Suprapubic skin (tissue), 4 donors: ENCODE data around the gene MARCHF10. TPM values are rescaled to one million over a fixed set of nuclear protein-coding genes. Genes with fewer than 3 reads are reported as not detected.

Experiments
- DNase-seq, 2 donors: peaks; one replicate each; pipeline ENCODE4 v3.0.0-alpha.2; 2019; ENCODE audit warnings: low spot score in 2 of 2
- H3K27ac ChIP-seq: fragments of 200-600 bp; sonication (generic); one replicate; pipeline ENCODE4 v1.5.1; 2019
- H3K27me3 ChIP-seq: fragments of 200-600 bp; sonication (generic); one replicate; pipeline ENCODE4 v1.5.1; 2019
- H3K36me3 ChIP-seq: fragments of 200-600 bp; sonication (generic); one replicate; pipeline ENCODE4 v1.5.1; 2019
- H3K4me1 ChIP-seq: fragments of 200-600 bp; sonication (generic); one replicate; pipeline ENCODE4 v1.5.1; 2019
- H3K4me3 ChIP-seq: fragments of 200-600 bp; sonication (generic); one replicate; pipeline ENCODE4 v1.5.1; 2019; ENCODE audit warnings: mild to moderate bottlenecking
- H3K9me3 ChIP-seq: fragments of 200-600 bp; sonication (generic); one replicate; pipeline ENCODE4 v1.5.1; 2019
- EP300 ChIP-seq: sonication (generic); formaldehyde crosslinking; IDR thresholded peaks from one replicate; pipeline ENCODE4 v1.6.1; 2017; ENCODE audit warnings: antibody characterized with exemption
- POLR2A ChIP-seq, 2 donors: fragments of 450-650 bp; IDR thresholded peaks; one replicate each; pipeline ENCODE4 v1.6.1; 2017; ENCODE audit warnings: antibody characterized with exemption in 2 of 2, mild to moderate bottlenecking in 2 of 2, moderate library complexity in 2 of 2
- POLR2AphosphoS5 ChIP-seq, 3 donors: sonication (generic); formaldehyde crosslinking; IDR thresholded peaks; one replicate each; pipeline ENCODE4 v1.6.1; 2017; ENCODE audit warnings: antibody characterized with exemption in 3 of 3
- WGBS: methylation state at CpG from one replicate; pipeline ENCODE4 v1.1.5; 2018; 5-methylcytosine and 5-hydroxymethylcytosine counted together
- total RNA-seq, 4 donors: library from RNA; depleted of rRNA; stranded (reverse); fragments of >200 nt; gene quantifications; one replicate each; pipeline ENCODE4 v1.1.0, GENCODE V29; 2016
- TF ChIP-seq, protein P1 (sequence below), 2 donors: fragments of 200-600 bp in 1 of 2; fragments of 450-650 bp in 1 of 2; sonication (generic) in 1 of 2; IDR thresholded peaks; one replicate each; pipeline ENCODE4 v1.5.1; 2016 to 2019; ENCODE audit warnings: antibody characterized with exemption in 2 of 2, mild to moderate bottlenecking in 1 of 2, moderate library complexity in 1 of 2

MARCHF10 gene
- total RNA-seq, 4 donors from 2014 or later: not detected

DNA sequence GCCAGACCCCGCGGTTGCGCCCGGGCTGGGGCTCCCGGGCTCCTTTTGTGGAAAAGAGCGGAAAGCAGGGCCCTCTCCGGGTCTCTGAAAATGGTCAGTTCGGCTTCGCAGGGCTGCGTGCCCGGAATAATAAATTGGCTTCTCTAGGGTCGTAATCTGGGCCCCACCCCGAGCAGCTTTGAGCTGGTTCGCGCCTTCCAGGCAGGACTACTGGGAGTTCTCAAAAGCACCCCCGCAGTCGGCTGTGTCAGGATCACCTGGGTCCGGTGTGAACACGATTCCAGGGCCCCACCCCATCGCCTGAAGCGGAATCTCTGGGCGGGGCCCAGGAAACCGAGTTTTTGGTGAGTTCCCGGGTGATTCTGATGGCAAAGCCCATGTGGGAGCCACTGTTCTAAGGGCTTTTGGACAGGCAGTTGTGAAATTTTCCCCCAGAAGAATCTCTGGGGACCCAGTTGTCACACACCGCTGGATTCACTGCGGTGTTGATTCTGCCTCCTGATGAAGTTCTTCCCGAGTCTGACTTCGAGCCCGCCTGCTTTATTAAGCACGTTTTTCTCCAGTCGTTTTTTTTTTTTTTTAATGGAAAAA is 103.6 kb downstream of the MARCHF10 start:
- Histone ChIP-seq H3K4me1 (peaks cover 29% of the 10 kb centered on the region), H3K36me3 (no peaks in the 10 kb centered on the region), H3K27me3 (no peaks in the 10 kb centered on the region), H3K27ac (peak overlapping the region; percentile 90), H3K4me3 (peak overlapping the region; percentile 83), H3K9me3 (no peaks in the 10 kb centered on the region)
- TF ChIP-seq POLR2AphosphoS5 (IDR thresholded peaks at IDR 0.05) (no peak), EP300 (no peak), POLR2A (IDR thresholded peaks at IDR 0.05) (no peak)
- TF ChIP-seq, protein P1, sequence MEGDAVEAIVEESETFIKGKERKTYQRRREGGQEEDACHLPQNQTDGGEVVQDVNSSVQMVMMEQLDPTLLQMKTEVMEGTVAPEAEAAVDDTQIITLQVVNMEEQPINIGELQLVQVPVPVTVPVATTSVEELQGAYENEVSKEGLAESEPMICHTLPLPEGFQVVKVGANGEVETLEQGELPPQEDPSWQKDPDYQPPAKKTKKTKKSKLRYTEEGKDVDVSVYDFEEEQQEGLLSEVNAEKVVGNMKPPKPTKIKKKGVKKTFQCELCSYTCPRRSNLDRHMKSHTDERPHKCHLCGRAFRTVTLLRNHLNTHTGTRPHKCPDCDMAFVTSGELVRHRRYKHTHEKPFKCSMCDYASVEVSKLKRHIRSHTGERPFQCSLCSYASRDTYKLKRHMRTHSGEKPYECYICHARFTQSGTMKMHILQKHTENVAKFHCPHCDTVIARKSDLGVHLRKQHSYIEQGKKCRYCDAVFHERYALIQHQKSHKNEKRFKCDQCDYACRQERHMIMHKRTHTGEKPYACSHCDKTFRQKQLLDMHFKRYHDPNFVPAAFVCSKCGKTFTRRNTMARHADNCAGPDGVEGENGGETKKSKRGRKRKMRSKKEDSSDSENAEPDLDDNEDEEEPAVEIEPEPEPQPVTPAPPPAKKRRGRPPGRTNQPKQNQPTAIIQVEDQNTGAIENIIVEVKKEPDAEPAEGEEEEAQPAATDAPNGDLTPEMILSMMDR (IDR thresholded peaks at IDR 0.05): no peak
- 5% methylated on average over 26 of the region's 31 CpGs for WGBS
- DNase-seq: peak in 1 of 2 donors; percentile 78

DNA sequence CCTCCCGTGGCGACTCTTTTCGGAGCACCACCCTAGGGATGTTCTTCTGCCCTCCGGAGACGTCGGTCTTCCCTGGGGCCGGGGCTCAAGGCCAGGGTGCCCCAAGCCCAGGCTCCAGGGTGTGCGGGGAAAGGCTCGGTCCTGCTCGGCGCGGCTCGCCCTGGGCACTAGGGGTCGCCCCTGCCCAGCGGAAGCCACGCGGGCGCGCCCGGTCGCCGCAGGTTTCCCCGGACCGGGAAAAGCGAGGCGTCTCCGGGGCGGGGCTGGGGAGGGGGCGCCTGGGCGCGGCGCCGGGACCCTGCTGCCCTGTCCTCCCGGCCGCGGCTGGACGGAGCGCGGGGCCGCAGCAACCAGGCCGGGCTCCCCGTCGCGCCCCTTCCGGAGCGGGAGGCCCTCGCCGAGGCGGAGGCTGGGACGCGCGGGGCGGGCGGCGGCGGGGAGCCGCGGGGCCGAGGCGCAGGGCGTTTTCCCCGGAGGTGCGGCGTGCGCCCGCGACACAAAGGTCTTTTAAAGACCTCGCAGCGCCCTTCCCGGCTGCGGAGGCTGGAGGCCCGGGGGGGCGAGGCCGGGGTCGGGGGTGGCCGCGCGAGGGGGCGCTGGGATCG is 104.2 kb downstream of the MARCHF10 start:
- H3K27ac ChIP-seq: peak overlapping the region; percentile 90
- no CpG with 5 or more reads among the region's 80 CpGs for WGBS
- peak overlapping the region; percentile 83 for H3K4me3 ChIP-seq
- TF ChIP-seq, protein P1 (IDR thresholded peaks at IDR 0.05): peak; percentile 42 to 88
- TF ChIP-seq POLR2A (IDR thresholded peaks at IDR 0.05): no peak
- peaks cover 29% of the 10 kb centered on the region for H3K4me1 ChIP-seq
- no peaks in the 10 kb centered on the region for H3K36me3 ChIP-seq
- no peaks in the 10 kb centered on the region for H3K9me3 ChIP-seq
- no peaks in the 10 kb centered on the region for H3K27me3 ChIP-seq
- peak in 1 of 2 donors; percentile 83 for DNase-seq

DNA sequence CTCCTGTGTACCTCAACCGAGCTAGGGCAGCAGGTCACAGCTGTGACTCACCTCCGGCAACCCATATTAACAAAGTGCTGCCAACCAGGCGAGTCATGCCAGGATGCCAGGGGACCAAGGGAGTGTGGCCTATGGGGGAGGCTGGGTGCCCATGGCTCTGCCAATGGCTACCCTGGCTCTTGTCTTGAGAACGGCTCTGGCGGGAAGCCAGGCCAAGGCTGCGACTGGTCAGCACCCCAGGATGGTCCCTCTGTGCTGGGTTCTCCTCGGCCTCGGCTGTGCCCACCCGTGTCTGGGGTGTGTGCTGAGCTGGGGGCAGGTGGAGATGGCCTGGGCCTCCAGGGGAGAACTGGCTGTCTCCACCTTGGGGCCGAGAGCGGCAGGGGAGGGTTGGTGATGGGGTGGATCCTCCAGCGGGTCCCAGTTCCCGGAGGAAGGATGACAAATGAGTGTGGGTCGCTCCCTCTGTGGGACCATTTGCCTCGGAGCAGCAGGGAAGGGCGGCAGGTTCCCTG is 104.8 kb downstream of the MARCHF10 start:
- no peak overlapping the region for H3K27ac ChIP-seq
- no peak for TF ChIP-seq POLR2AphosphoS5 (IDR thresholded peaks at IDR 0.05)
- no peak for TF ChIP-seq POLR2A (IDR thresholded peaks at IDR 0.05)
- TF ChIP-seq, protein P1 (IDR thresholded peaks at IDR 0.05): no peak
- TF ChIP-seq EP300: no peak
- H3K36me3 ChIP-seq: no peaks in the 10 kb centered on the region
- H3K4me1 ChIP-seq: peaks cover 29% of the 10 kb centered on the region
- peak overlapping the region; percentile 83 for H3K4me3 ChIP-seq
- H3K27me3 ChIP-seq: no peaks in the 10 kb centered on the region
- no peaks in the 10 kb centered on the region for H3K9me3 ChIP-seq
- DNase-seq: peak in 1 of 2 donors; percentile 70
- WGBS: 20% methylated on average over 12 of the region's 16 CpGs

DNA sequence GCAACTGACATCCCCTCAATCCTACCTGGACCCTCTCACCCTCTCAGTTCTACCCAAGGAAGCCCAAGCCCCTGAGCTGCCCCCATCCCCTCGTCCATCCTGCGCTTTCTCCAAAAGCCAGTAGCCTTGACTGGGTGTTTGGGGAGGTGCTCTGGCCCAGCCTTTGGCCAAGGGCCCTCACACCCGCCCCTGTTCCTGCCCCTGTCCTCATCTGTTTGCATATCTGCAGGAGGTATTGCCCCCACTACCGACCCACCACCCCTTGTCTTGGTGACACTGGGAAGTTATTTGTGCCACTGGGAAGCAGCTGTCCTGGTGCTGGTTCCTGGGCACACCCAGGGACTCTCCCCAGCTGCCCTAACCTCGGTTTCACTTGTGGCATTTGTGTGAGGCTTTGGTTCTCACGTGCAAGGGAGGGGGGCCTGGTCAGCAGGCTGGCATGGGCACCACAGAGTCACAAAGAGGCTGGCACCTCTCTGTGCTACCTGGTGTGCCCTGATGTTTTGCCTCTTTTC is 105.3 kb downstream of the MARCHF10 start:
- H3K9me3 ChIP-seq: no peaks in the 10 kb centered on the region
- peaks cover 29% of the 10 kb centered on the region for H3K4me1 ChIP-seq
- DNase-seq: no peak
- H3K4me3 ChIP-seq: no peak overlapping the region
- TF ChIP-seq POLR2AphosphoS5 (IDR thresholded peaks at IDR 0.05) (no peak), EP300 (no peak), POLR2A (IDR thresholded peaks at IDR 0.05) (no peak)
- TF ChIP-seq, protein P1 (IDR thresholded peaks at IDR 0.05): no peak
- no peak overlapping the region for H3K27ac ChIP-seq
- no peaks in the 10 kb centered on the region for H3K36me3 ChIP-seq
- 72% methylated on average over 6 of the region's 6 CpGs for WGBS
- H3K27me3 ChIP-seq: no peaks in the 10 kb centered on the region

DNA sequence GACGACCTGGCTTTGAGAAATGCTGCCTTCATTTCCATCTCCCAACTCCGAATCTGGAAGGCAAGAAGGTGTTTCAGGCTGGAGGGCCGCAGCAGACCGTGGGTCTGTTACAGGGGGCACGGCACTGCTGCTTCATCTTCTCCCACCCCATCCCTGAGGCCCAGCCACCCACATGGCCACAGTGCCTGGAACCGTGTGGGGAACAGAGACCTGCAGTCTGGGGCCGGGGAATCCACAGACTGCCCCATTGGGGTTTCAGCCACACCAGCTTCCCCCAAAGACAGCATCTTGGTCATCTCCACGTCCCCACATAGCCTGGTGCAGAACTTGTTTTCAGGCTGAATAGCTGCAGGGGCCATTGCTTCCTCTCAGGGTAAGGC is 106.4 kb downstream of the MARCHF10 start:
- no peak for TF ChIP-seq EP300
- no peak for TF ChIP-seq POLR2A (IDR thresholded peaks at IDR 0.05)
- no peak for TF ChIP-seq POLR2AphosphoS5 (IDR thresholded peaks at IDR 0.05)
- TF ChIP-seq, protein P1 (IDR thresholded peaks at IDR 0.05): no peak
- H3K4me3 ChIP-seq: no peak overlapping the region
- 86% methylated on average over 8 of the region's 8 CpGs for WGBS

More for the DNA sequence above, 106.4 kb downstream of the MARCHF10 start:
- no peak overlapping the region for H3K27ac ChIP-seq
- H3K36me3 ChIP-seq: no peaks in the 10 kb centered on the region
- H3K4me1 ChIP-seq: peaks cover 31% of the 10 kb centered on the region
- H3K27me3 ChIP-seq: no peaks in the 10 kb centered on the region
- DNase-seq: no peak
- no peaks in the 10 kb centered on the region for H3K9me3 ChIP-seq
